Stimulated activated CD4-positive, alpha-beta T cell treated with anti-CD3 and anti-CD28 coated beads, Interleukin-2, amount 100 ng/mL, for 48 hours (primary cell): ENCODE measurements around the gene OR1L8.
"Not testable (repeated sequence)": the region's sequence is repeated elsewhere in the genome, so short reads cannot be mapped to it uniquely, and the experiment has no call there.

Experiments used
- DNase-seq, 2 donors: peaks; one replicate each; pipeline ENCODE4 v3.0.0-alpha.2; 2020

OR1L8 gene

GRCh38 chr9:122583284-122583683 is at the start of gene OR1L8:
Gene OR1L8 (minus strand): TSS chr9:122583384. CDS start chr9:122568477, 14,907 bp downstream.
- not testable (repeated sequence) for DNase-seq

- DNase-seq = no peak
These were observed 36.8 kb upstream of the OR1L8 start for GRCh38 chr9:122619996-122620395.

DNA sequence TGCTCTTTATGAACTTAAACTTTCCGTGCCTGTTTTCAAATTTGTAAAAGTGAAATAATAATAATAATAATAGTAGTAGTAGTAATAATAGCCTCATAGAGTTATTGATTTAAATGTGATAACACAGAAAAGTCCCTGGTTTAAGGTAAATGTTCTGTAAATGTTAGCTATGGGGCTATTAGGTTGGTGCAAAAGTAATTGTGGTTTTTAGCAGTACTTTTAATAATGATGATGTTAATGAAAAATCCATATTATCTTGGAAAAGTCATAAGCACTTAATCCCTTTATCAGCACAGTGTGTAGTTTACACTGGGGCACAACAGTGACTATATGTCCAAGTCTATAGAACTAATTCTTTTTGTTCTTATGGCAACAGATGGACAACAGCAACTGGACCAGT is 31.2 kb upstream of the OR1L8 start, which contains the start of gene OR1Q1:
OR1Q1 (plus strand) TSS at position 377 of the 400 bp plus-strand sequence; CDS start at position 377, 0 bp downstream.
- no peak for DNase-seq

GRCh38 chr9:122609804-122610203 is 26.6 kb upstream of the OR1L8 start:
- no peak for DNase-seq

DNA sequence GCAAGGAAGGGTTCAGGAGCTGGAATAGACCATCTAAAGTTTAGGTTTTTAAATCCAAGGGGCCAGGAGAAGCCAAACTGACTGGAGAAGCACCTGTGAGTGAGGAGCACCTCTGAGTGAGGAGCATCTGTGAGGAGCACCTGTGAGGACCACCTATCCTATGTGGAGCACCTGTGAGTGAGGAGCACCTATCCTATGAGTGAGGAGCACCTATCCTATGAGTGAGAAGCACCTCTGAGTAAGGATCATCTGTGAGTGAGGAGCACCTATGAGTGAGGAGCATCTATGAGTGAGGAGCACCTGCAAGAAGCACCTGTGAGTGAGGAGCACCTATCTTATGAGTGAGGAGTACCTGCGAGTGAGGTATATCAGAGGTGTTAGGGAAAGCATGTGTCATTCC is 23.4 kb upstream of the OR1L8 start:
- no peak for DNase-seq

DNA sequence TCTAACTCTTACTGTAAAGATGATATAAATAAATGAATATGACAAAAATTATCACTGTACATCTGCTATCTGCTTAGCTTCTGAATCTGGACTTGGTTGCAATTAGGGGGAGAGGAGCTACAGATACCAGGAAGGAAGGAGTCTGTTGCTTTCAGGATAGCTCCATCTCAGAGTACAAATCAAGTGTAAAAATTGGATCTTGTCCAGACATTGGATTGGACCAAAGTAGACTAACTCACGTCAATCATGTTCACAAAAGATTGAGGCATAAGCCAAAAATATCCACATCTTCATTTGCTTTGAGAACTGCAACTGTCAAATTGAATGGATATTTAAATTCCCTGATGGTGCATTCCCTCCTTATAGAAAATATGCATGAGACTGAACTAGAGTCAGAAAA is 22.5 kb upstream of the OR1L8 start:
- no peak for DNase-seq

DNA sequence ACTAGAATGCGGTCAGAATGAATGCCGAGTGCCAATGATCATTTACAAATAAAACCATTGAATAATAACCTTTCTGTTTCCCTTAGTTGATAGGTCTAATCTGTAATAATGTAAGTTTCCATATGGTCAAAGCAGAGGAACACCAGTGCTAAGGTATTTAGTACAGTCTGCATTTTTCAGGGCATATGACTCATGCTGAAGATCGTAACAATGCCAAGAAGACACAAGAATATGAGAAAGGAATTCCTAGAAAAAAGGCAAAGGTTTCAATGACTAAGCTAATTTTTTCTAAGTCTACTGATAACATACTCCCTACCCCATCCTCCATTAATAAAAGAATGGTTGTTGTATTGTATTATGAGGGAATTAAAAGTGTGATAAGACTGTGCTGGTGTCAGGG is 2.8 kb downstream of the OR1L8 start:
- DNase-seq = no peak

DNA sequence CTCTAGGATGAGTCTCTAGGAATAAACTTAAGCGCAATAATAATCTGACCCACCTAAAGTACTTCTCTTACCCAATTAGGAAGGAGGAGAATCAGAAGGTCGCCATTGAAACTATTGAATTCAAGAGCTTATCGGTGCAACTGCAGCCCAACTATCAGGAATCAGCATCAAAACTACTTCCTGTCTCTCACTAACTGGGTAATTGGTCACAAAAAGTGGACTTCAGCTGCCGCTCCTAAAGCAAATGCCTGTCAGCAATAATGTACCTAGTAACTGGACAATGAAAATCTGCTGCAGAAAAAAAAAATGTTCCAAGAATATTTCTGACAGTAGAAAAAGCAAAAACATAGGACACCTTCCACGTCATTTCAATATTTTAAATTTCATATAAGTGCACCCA is 3.3 kb downstream of the OR1L8 start:
- no peak for DNase-seq

- DNase-seq = no peak
These were observed 10.7 kb downstream of the OR1L8 start for GRCh38 chr9:122572456-122572855.

DNA sequence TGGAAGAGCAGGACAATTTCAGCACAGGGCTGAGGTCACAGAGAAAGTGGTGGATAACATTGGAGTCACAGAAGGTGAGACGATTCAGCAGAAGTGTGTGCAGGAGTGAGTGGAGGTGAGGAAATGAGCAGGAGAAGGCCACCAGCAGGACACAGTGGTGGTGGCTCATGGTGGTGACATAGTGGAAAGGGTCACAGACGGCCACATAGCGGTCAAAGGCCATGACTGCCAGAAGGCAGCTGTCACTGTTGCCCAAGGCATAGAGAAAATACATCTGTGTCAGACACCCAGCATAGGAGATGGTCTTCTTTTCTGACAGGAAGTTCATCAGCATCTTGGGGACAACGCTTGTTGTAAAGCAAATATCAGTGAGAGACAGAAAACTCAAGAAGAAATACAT is 15.3 kb downstream of the OR1L8 start:
- no peak for DNase-seq

GRCh38 chr9:122562134-122562760 is 20.9 kb downstream of the OR1L8 start:
- no peak for DNase-seq

GRCh38 chr9:122561446-122561845 is 21.7 kb downstream of the OR1L8 start:
- DNase-seq = no peak

GRCh38 chr9:122552812-122553211 is 30.4 kb downstream of the OR1L8 start, which contains the start of gene OR1N2:
Gene OR1N2 (plus strand): TSS chr9:122553112. CDS start chr9:122553212, 100 bp downstream.
- DNase-seq = no peak

- no peak for DNase-seq
These were observed 31.8 kb downstream of the OR1L8 start for GRCh38 chr9:122551371-122551770.

DNA sequence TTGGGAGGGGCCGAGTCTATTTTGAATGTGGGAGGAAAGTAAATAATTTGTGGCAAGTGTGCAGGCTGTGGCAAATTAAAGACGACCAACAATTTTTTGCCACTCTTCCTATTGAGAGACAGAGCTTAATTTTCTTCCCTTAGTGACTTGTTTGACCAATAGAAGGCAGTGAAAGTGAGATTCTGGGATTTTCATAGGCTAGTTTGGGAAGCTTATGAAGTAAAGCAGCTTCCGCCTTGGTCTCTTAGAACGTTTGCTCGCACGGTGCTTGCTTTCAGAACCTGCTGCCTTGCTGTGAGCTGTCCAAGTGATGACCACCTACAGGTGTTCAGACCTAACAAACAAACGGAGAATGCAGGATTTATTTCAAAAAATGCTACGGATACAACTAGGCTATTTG is 37.0 kb downstream of the OR1L8 start:
- no peak for DNase-seq

GRCh38 chr9:122538757-122539156 is 44.4 kb downstream of the OR1L8 start:
- no peak for DNase-seq

GRCh38 chr9:122537066-122537465 is 46.1 kb downstream of the OR1L8 start:
- not testable (repeated sequence) for DNase-seq

DNA sequence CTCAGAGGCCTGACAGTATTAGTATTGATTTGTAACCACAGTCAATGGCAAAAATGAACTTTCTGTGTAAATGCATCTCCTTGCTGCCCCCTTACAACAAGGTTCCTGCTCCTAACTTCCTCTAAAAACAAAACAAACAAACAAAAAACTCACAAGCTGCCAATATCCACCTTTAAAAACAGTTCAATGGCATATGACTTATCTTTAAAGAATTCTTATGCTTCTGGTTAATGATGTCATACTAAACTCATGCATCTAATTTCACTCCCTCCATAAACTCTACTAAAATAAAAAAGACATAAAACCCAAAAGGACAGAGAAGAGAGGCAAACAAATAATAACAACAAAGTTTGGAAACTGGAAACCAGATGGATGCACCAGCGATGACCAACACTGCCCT is 47.0 kb downstream of the OR1L8 start:
- no peak for DNase-seq

DNA sequence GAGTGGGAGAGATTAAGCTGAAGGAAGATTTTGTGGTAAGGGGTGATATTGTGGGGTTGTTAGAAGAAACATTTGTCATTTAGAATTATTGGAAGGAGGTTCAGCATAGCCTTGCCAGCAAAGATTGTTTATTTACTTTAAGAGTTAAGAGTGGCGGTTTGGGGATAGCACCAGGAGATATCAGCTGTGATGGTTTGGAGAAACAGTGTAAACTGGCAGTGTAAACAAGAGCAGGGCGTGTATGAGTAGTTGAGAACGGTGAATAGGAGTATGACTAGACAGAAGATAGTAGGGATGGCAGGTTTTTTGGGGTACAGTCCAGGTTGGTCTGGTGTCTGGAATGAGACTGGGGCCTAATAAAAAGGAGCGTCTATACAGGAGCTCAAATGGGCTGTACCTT is 52.0 kb downstream of the OR1L8 start:
- DNase-seq = not testable (repeated sequence)

DNA sequence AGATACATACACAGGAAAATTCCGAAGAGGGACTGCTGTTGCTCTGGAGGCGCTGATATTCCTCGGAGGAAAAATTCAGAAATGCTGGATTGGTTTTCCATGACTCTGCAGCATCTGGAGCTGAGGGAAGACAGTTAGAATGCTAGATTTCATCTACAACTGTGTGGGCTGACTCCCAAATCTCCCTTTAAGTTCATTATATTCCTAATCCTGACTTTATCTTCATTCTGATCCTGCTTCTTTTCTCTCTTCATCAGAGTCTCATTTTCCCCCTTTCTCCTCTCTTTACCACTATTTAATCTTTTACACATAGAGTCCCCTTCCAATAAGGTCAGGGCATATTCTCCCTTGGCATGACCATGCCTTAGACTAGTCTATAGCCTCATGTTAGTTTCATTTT is 56.0 kb downstream of the OR1L8 start, which contains the start of gene OR1N1:
OR1N1 (minus strand) TSS at position 101 of the 400 bp plus-strand sequence; CDS start at position 101, 0 bp downstream.
- DNase-seq = no peak

DNA sequence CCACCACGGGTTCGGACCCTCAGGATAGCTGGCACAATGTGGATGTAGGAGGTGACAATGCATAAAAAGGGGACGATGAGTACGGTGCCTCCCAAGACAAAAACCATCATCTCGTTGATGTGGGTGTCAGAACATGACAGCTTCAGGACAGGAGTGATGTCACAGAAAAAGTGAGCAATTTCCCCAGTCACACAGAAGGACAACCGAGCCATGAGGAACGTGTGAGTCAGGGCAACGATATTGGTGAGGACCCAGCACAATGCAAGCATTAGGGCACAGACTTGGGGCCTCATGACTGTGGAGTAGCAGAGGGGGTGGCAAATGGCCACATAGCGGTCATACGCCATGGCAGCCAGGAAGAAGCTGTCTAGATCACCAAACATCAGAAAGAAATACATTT is 56.6 kb downstream of the OR1L8 start:
- DNase-seq = peak in 1 of 2 donors; percentile 2

DNA sequence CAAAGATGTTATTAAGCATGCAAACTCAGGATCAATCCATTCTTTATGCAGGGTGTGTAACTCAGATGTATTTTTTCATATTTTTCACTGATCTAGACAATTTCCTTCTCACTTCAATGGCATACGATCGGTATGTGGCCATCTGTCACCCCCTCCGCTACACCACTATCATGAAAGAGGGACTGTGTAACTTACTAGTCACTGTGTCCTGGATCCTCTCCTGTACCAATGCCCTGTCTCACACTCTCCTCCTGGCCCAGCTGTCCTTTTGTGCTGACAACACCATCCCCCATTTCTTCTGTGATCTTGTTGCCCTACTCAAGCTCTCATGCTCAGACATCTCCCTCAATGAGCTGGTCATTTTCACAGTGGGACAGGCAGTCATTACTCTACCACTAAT is 63.8 kb downstream of the OR1L8 start:
- no peak for DNase-seq

DNA sequence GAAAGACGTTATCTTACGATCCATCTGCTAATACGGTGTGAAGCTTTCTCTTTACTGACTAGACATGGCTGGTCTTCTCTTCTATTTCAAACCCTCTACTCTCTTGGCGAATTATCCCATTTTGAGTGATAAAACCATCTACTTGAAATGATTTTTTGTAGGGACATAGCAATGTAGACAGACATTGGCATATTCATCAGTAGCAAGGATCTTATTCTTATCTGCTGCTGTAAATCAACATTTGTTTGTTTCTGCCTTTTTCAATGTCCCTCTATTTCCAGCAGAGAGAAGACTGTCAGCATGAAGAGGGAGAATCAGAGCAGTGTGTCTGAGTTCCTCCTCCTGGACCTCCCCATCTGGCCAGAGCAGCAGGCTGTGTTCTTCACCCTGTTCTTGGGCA is 64.3 kb downstream of the OR1L8 start, which contains the start of gene OR1J4:
OR1J4 (plus strand) TSS at position 301 of the 400 bp plus-strand sequence; CDS start at position 301, 0 bp downstream.
- no peak for DNase-seq

GRCh38 chr9:122518226-122518625 is 65.0 kb downstream of the OR1L8 start:
- DNase-seq = no peak
